ENCODE results near the gene RERE. TPM values are rescaled to one million over a fixed set of nuclear protein-coding genes. Genes with fewer than 3 reads are reported as not detected.
A peak's percentile ranks its signal among the peaks of the same experiment; 100 is the strongest.

Gene RERE
- total RNA-seq, 1 experiment from 2014 or later: 217 TPM

- H3K4me1 ChIP-seq (ENCODE audit: control insufficient read depth, insufficient read depth, low read length): peaks cover 10% of the 10 kb centered on the region
- H3K9me3 ChIP-seq (ENCODE audit: control insufficient read depth, insufficient read depth, low read depth, low read length): no peaks in the 10 kb centered on the region
- no peak for DNase-seq (ENCODE audit: low read depth, low spot score)
- H3K4me3 ChIP-seq (ENCODE audit: low read depth in 2 of 2, low read length in 2 of 2): no peak overlapping the region
- BruUV-seq (replicated peaks): no TSS peak
- H3K36me3 ChIP-seq (ENCODE audit: control insufficient read depth, insufficient read depth, low read length): no peaks in the 10 kb centered on the region
- H3K27me3 ChIP-seq (ENCODE audit: control insufficient read depth, insufficient read depth, low read length): no peaks in the 10 kb centered on the region
- ChIA-PET POLR2A (interaction anchor here (0.6 to 1.2 kb wide), 3 partner anchors 43 to 302 kb away, joined by 3 to 4 read pairs (median 3); no protein-coding TSS in a partner anchor), CTCF (interaction anchor here (0.7 kb wide), 1 partner anchor 48 kb away, joined by 6 read pairs; no protein-coding TSS in a partner anchor)
- intact Hi-C loops (cut with micrococcal nuclease; ENCODE audit: unreplicated experiment) (no loop called here), in situ Hi-C loops (cut with HindIII; ENCODE audit: low pct_unique_long_range_greater_than_20kb, low sequenced_read_pairs) (no loop called here)
- H3K27ac ChIP-seq (ENCODE audit: low read length): no peak overlapping the region
- ATAC-seq: no peak
- TF ChIP-seq POLR2AphosphoS5 (IDR thresholded peaks at IDR 0.05; ENCODE audit: low read depth, low read length) (no peak), CTCF (IDR thresholded peaks at IDR 0.05) (no peak), REST (IDR thresholded peaks at IDR 0.05; ENCODE audit: insufficient read depth in 1 of 2, low read depth in 2 of 2, low read length in 1 of 2) (no peak), TCF7L2 (IDR thresholded peaks at IDR 0.05; ENCODE audit: low read depth, low read length) (no peak), SIN3A (IDR thresholded peaks at IDR 0.05; ENCODE audit: borderline replicate concordance, insufficient read depth, low read depth, low read length) (no peak)
Measured at GRCh38 chr1:8554956-8555534, 262.4 kb downstream of the RERE start.

GRCh38 chr1:8552820-8553397 lies 264.5 kb downstream of the RERE start:
- ATAC-seq (0 out of 2 replicates have a peak, but pooled peaks have one; percentile 17), DNase-seq (ENCODE audit: low read depth, low spot score) (no peak)
- Histone ChIP-seq H3K9me3 (ENCODE audit: control insufficient read depth, insufficient read depth, low read depth, low read length) (no peaks in the 10 kb centered on the region), H3K4me3 (ENCODE audit: low read depth in 2 of 2, low read length in 2 of 2) (no peak overlapping the region), H3K4me1 (ENCODE audit: control insufficient read depth, insufficient read depth, low read length) (peaks cover 12% of the 10 kb centered on the region), H3K27ac (ENCODE audit: low read length) (no peak overlapping the region), H3K36me3 (ENCODE audit: control insufficient read depth, insufficient read depth, low read length) (no peaks in the 10 kb centered on the region), H3K27me3 (ENCODE audit: control insufficient read depth, insufficient read depth, low read length) (no peaks in the 10 kb centered on the region)
- POLR2A ChIA-PET: no interaction called here
- no TSS peak for BruUV-seq (replicated peaks)
- in situ Hi-C loops (cut with HindIII; ENCODE audit: low pct_unique_long_range_greater_than_20kb, low sequenced_read_pairs) (no loop called here), intact Hi-C loops (cut with micrococcal nuclease; ENCODE audit: unreplicated experiment) (no loop called here)
- CTCF ChIA-PET: no interaction called here
- no peak for TF ChIP-seq SIN3A (IDR thresholded peaks at IDR 0.05; ENCODE audit: borderline replicate concordance, insufficient read depth, low read depth, low read length)
- TF ChIP-seq CTCF (IDR thresholded peaks at IDR 0.05): no peak

Data from Panc1 (cell line).